SK-N-SH (cell line): Measurements from ENCODE around the gene MYO10. TPM values are rescaled to one million over a fixed set of nuclear protein-coding genes. Genes with fewer than 3 reads are reported as not detected.

Experiments used
- CTCF ChIA-PET: fragments of 300-600, 350-600 bp; formaldehyde crosslinking; extraction: SDS; loops from one replicate; lab custom pipeline; 2021; lab: Yijun Ruan, JAX
- POLR2A ChIA-PET: fragments of 350-600 bp; sonication (Branson Sonifier 250); formaldehyde crosslinking; extraction: SDS; loops from one replicate; lab custom pipeline; 2020; ENCODE audit warnings: antibody characterized with exemption, inconsistent platforms; lab: Yijun Ruan, JAX
- DNase-seq: peaks from one replicate; pipeline ENCODE4 v3.0.0; 2012
- H2AFZ ChIP-seq: fragments of 200-600 bp; sonication (generic); 2 replicates; pipeline ENCODE4 v1.8.1; 2016; ENCODE audit warnings: antibody characterized with exemption, mild to moderate bottlenecking, low read depth
- H3F3A ChIP-seq: fragments of 200-600 bp; sonication (generic); replicated peaks from 2 replicates; pipeline ENCODE3; 2016; ENCODE audit warnings: antibody characterized with exemption, mild to moderate bottlenecking; ENCODE audit not compliant: insufficient read depth
- H3K27ac ChIP-seq, 2 experiments: fragments of 200-500 bp in 1 of 2; fragments of 200-600 bp in 1 of 2; sonication (Bioruptor generic) in 1 of 2; sonication (generic), shearing (Covaris generic) in 1 of 2; 2 replicates each; pipeline versions ENCODE4 v1.5.1 to v1.6.1; 2014 to 2016; ENCODE audit warnings: low read depth in 2 of 2, inconsistent platforms in 1 of 2, low read length in 1 of 2, mild to moderate bottlenecking in 1 of 2, mixed read lengths in 1 of 2
- H3K27me3 ChIP-seq: fragments of 200-600 bp; sonication (generic), shearing (Covaris generic); 2 replicates; pipeline ENCODE4 v1.6.1; 2016; ENCODE audit warnings: mixed run types; ENCODE audit not compliant: insufficient read depth
- H3K36me3 ChIP-seq, 2 experiments: fragments of 200-500 bp in 1 of 2; fragments of 200-600 bp in 1 of 2; sonication (Bioruptor generic) in 1 of 2; sonication (generic) in 1 of 2; replicated peaks in 1 of 2; 2 replicates each; pipeline versions ENCODE3 to v1.5.1; 2014 to 2016; ENCODE audit warnings: low read length in 1 of 2, mild to moderate bottlenecking in 1 of 2; ENCODE audit not compliant: insufficient read depth in 2 of 2, control insufficient read depth in 1 of 2
- H3K4me1 ChIP-seq, 2 experiments: fragments of 200-500 bp in 1 of 2; fragments of 200-600 bp in 1 of 2; sonication (Bioruptor generic) in 1 of 2; sonication (generic), shearing (Covaris generic) in 1 of 2; 2 replicates each; pipeline versions ENCODE4 v1.5.1 to v1.6.1; 2014 to 2016; ENCODE audit warnings: low read depth in 1 of 2, low read length in 1 of 2, mixed run types in 1 of 2; ENCODE audit not compliant: insufficient read depth in 2 of 2, control insufficient read depth in 1 of 2
- H3K4me2 ChIP-seq: fragments of 200-600 bp; sonication (generic), shearing (Covaris generic); 2 replicates; pipeline ENCODE4 v1.6.1; 2017; ENCODE audit warnings: mixed run types
- H3K4me3 ChIP-seq, 2 experiments: fragments of 200-500 bp in 1 of 2; fragments of 200-600 bp in 1 of 2; sonication (Bioruptor generic) in 1 of 2; sonication (generic), shearing (Covaris generic) in 1 of 2; 2 replicates each; pipeline versions ENCODE4 v1.5.1 to v1.8.1; 2014 to 2016; ENCODE audit warnings: low read depth in 2 of 2, inconsistent platforms in 1 of 2, low read length in 1 of 2, mild to moderate bottlenecking in 1 of 2, mixed read lengths in 1 of 2, moderate library complexity in 1 of 2
- H3K79me2 ChIP-seq: fragments of 200-600 bp; sonication (generic); 2 replicates; pipeline ENCODE4 v1.8.1; 2017; ENCODE audit warnings: mild to moderate bottlenecking; ENCODE audit not compliant: insufficient read depth
- H3K9ac ChIP-seq: fragments of 200-600 bp; sonication (generic); 2 replicates; pipeline ENCODE4 v1.6.1; 2017; ENCODE audit warnings: mixed run types
- H3K9me2 ChIP-seq: fragments of 200-600 bp; sonication (generic); 2 replicates; pipeline ENCODE4 v1.6.1; 2017; ENCODE audit warnings: mixed run types
- H3K9me3 ChIP-seq: fragments of 200-600 bp; sonication (generic); 2 replicates; pipeline ENCODE4 v1.6.1; 2017; ENCODE audit warnings: mixed run types, mild to moderate bottlenecking, moderate library complexity
- H4K20me1 ChIP-seq: fragments of 200-600 bp; sonication (generic); 2 replicates; pipeline ENCODE4 v1.6.1; 2017; ENCODE audit warnings: mild to moderate bottlenecking, mixed run types; ENCODE audit not compliant: insufficient read depth
- EP300 ChIP-seq, 2 experiments: IDR thresholded peaks; 2 replicates each; pipeline versions ENCODE4 v1.4.0 to v1.6.1; 2012; ENCODE audit warnings: borderline replicate concordance in 1 of 2, low read depth in 1 of 2, low read length in 1 of 2
- EZH2phosphoT487 ChIP-seq: fragments of 200-600 bp; sonication (generic); IDR thresholded peaks from 2 replicates; pipeline ENCODE4 v1.6.1; 2017; ENCODE audit warnings: low read depth, mixed run types, mild to moderate bottlenecking, antibody characterized with exemption, moderate library complexity, borderline replicate concordance
- JUND ChIP-seq: IDR thresholded peaks from 2 replicates; pipeline ENCODE4 v1.4.0; 2012
- MAX ChIP-seq: IDR thresholded peaks from 2 replicates; pipeline ENCODE4 v1.4.0; 2012; ENCODE audit warnings: low read depth
- MEF2A ChIP-seq: IDR thresholded peaks from 2 replicates; pipeline ENCODE4 v1.4.0; 2012; ENCODE audit warnings: low read depth, borderline replicate concordance
- NRF1 ChIP-seq: IDR thresholded peaks from 2 replicates; pipeline ENCODE4 v1.6.1; 2012; ENCODE audit warnings: low read depth, mild to moderate bottlenecking, low read length
- POLR2AphosphoS5 ChIP-seq: IDR thresholded peaks from 2 replicates; pipeline ENCODE4 v1.6.1; 2012; ENCODE audit warnings: low read depth, low read length
- RAD21 ChIP-seq: IDR thresholded peaks from 2 replicates; pipeline ENCODE4 v1.6.1; 2012; ENCODE audit warnings: mild to moderate bottlenecking, low read length
- RXRA ChIP-seq: IDR thresholded peaks from 2 replicates; pipeline ENCODE4 v1.4.0; 2012; ENCODE audit warnings: low read depth, mild to moderate bottlenecking, borderline replicate concordance
- TAF1 ChIP-seq: IDR thresholded peaks from 2 replicates; pipeline ENCODE4 v1.6.1; 2012; ENCODE audit warnings: low read depth, mild to moderate bottlenecking, low read length, moderate library complexity, borderline replicate concordance
- TCF12 ChIP-seq: IDR thresholded peaks from 2 replicates; pipeline ENCODE4 v1.4.0; 2012
- USF1 ChIP-seq: IDR thresholded peaks from 2 replicates; pipeline ENCODE4 v1.4.0; 2012; ENCODE audit warnings: low read depth, borderline replicate concordance
- ZBTB33 ChIP-seq: IDR thresholded peaks from 2 replicates; pipeline ENCODE4 v1.4.0; 2012; ENCODE audit warnings: low read depth, borderline replicate concordance
- WGBS: methylation state at CpG from one replicate; pipeline ENCODE4 v1.1.6; 2017; ENCODE audit warnings: low lambda C conversion rate; 5-methylcytosine and 5-hydroxymethylcytosine counted together
- polyA plus RNA-seq, 3 experiments: library from polyadenylated mRNA; depleted of rRNA; stranded (reverse); fragments of >200 nt; gene quantifications; 2 replicates each; pipeline ENCODE4 v1.2.3, GENCODE V29; 2012

The MYO10 gene
- polyA plus RNA-seq, 1 of the 3 experiments (the other 2 are of a cell fraction) = 8.1 TPM

- no peaks in the 10 kb centered on the region for H3K9me2 ChIP-seq
- no peaks in the 10 kb centered on the region for H3K27me3 ChIP-seq
- H3F3A ChIP-seq = peaks cover 17% of the 10 kb centered on the region
- no peak overlapping the region for H3K4me2 ChIP-seq
- no peak overlapping the region for H2AFZ ChIP-seq
- CTCF ChIA-PET = interaction anchor here (3.9 kb wide), 1 partner anchor 427 kb away, joined by 15 read pairs; no protein-coding TSS in a partner anchor
- H3K27ac ChIP-seq = no peak overlapping the region
- H3K4me1 ChIP-seq = no peaks in the 10 kb centered on the region
- no peak overlapping the region for H3K9ac ChIP-seq
- H4K20me1 ChIP-seq = no peaks in the 10 kb centered on the region
- H3K36me3 ChIP-seq = peaks cover 3 to 85% of the 10 kb centered on the region in 2 experiments
- no peaks in the 10 kb centered on the region for H3K9me3 ChIP-seq
- no peak for DNase-seq
- H3K4me3 ChIP-seq = no peak overlapping the region
- POLR2A ChIA-PET = no interaction called here
- H3K79me2 ChIP-seq = peaks cover 17% of the 10 kb centered on the region; the same call in 1 of the 2 replicates
- TF ChIP-seq EZH2phosphoT487 = no peak
- TF ChIP-seq TCF12 = no peak
- no peak for TF ChIP-seq RAD21
- TF ChIP-seq ZBTB33 = no peak
- no peak for TF ChIP-seq MAX
- no peak for TF ChIP-seq MEF2A
- TF ChIP-seq TAF1 = no peak
- no peak for TF ChIP-seq JUND
- TF ChIP-seq RXRA = no peak
- no peak for TF ChIP-seq NRF1
- TF ChIP-seq EP300 (IDR thresholded peaks at IDR 0.05; ENCODE audit: borderline replicate concordance in 1 of 2, low read depth in 1 of 2, low read length in 1 of 2) = no peak
- TF ChIP-seq USF1 = no peak
- TF ChIP-seq POLR2AphosphoS5 = no peak
- TF ChIP-seq, all 33 proteins: peak for 0
- WGBS = 93% methylated on average over 5 of the region's 5 CpGs
Observed at GRCh38 chr5:16763211-16763610, 172.9 kb downstream of the MYO10 start.

- H4K20me1 ChIP-seq = no peaks in the 10 kb centered on the region
- no peak for DNase-seq
- H3K27ac ChIP-seq = no peak overlapping the region
- peaks cover 9% of the 10 kb centered on the region for H3F3A ChIP-seq
- no peak overlapping the region for H3K4me2 ChIP-seq
- H3K36me3 ChIP-seq = peaks cover 3 to 85% of the 10 kb centered on the region in 2 experiments
- H3K9me2 ChIP-seq = no peaks in the 10 kb centered on the region
- TF ChIP-seq POLR2AphosphoS5 (no peak), RXRA (no peak)
- ChIA-PET POLR2A (no interaction called here), CTCF (interaction anchor here (0.7 to 3.9 kb wide), 4 partner anchors 9 to 431 kb away, joined by 3 to 15 read pairs (median 4); no protein-coding TSS in a partner anchor)
- no peaks in the 10 kb centered on the region for H3K27me3 ChIP-seq
- peaks cover 21% of the 10 kb centered on the region for H3K79me2 ChIP-seq
- 96% methylated on average over 16 of the region's 16 CpGs for WGBS
- H3K9me3 ChIP-seq = no peaks in the 10 kb centered on the region
- H3K9ac ChIP-seq = no peak overlapping the region
- H3K4me1 ChIP-seq = no peaks in the 10 kb centered on the region; a peak in 1 of 4 replicates
- H2AFZ ChIP-seq = no peak overlapping the region
- H3K4me3 ChIP-seq = no peak overlapping the region
Observed at GRCh38 chr5:16759147-16759773, 176.8 kb downstream of the MYO10 start.
